ENCODE measurements around the gene INPP5D.
"Not testable (repeated sequence)": the region's sequence is repeated elsewhere in the genome, so short reads cannot be mapped to it uniquely, and the experiment has no call there.

Gene INPP5D

DNA sequence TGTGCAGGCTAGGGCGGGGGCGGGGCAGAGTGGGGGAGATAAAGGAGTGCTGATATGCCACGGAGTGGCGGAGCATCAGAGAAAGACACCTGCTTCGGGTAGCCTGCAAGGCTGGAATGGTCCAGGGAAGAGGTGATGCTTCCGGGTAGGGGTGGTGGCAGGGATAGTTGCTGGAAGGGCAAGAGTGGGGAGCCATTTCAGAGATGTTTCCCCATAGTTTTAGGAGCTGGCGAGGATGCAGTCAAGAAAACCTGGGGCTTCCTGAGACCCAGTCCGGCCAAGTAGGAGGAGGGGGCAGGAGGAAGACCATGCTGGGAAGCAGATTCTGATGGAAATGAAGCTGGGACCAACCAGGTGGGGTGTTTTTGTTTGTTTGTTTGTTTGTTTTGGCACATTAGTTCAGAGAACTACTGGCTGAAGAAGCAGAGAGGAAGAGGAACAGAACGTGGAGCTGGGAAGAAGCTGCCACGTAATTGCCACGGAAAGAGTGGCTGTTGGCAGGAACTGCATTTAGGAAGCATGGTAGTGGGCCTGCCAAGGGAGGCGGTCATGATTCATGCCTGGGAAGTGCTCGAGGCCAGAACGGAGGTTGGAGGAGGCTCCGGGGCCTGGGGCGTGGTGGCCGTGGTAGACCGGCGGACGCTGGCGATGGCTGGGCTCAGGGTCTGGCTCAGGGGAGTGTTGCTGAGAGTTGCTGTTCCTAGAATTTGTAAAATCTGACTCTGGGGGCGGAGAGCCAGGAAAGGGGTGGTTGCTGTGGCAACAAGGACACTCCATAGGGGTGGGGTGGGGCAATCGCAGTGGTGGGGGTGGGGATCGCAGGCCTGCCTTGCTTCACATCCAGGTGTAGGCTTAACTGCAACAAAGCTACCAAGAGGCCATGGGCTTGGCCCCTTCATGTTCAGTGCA is 8.6 kb upstream of the INPP5D start:
- in situ Hi-C loops (cut with HindIII; ENCODE audit: low sequenced_read_pairs) = no loop called here

DNA sequence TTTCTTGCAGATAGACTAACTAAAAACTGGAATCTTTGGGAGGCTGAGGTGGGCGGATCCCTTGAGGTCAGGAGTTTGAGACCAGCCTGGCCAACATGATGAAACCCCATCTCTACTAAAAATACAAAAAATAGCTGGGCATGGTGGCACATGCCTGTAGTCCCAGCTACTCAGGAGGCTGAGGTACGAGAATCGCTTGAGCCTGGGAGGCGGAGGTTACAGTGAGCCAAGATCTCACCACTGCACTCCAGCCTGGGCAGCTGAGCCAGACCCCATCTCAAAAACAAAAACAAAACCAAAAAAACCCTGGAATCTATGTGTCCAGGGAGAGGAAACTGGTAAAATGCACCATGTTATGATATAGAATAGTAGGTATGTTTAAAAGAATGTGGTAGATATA is 7.6 kb upstream of the INPP5D start:
- in situ Hi-C loops (cut with HindIII; ENCODE audit: low sequenced_read_pairs) = not testable (repeated sequence)

DNA sequence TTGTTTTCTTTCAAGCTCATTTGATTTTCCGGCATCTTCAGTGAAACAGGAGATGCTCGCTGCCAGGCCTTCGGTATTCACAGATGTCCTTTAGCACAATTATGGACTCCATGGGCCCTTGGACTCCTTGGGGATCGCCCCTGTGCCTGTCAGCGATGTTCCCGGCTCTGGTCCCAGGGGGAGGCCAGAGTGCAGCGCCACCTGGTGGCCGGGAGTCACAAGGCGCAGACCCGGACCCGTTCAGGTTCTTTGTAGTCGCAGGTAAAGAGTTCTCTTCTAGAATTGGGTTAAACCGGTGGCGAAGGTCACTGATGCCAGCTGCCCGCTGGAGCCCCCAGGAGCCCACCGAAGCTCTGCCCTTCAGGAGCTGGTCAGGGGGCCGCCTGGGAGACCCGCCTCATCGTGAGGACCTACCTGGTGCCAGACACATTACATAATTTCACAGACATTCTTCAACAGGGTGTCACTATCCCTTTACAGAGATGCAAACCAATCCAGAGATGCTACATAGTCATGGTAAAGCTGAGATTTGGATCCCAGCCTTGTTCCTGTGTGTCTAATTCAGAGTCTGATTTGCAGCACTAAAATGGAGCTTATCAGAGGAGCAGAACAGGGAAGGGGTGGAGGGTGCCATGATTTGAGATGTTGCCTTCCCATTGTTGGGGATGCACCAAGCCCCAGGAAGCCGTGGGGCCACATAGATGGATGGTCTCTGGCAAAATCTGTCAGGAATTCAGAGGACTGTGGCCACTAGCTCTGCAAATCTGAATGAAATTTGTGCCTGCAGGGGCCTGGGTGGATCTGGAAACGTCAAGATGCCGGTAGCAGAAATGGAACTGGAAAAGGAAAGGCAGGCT is 6.0 kb upstream of the INPP5D start:
- in situ Hi-C loops (cut with HindIII; ENCODE audit: low sequenced_read_pairs) = no loop called here

DNA sequence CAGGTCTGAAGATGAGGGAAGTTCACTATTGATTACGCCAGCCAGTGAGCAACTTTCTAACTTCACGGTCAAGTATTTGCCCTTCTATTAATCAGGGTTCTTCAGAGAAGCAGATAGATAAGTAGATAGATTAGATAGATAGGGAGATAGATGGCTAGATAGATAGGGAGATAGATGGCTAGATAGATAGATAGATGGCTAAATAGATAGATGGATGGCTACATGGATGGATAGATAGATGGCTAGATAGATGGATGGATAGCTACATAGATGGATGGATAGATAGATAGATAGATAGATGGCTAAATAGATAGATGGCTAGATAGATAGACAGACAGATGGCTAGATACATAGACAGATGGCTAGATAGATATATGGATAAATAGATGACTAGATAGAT is 4.8 kb upstream of the INPP5D start:
- in situ Hi-C loops (cut with HindIII; ENCODE audit: low sequenced_read_pairs) = no loop called here

DNA sequence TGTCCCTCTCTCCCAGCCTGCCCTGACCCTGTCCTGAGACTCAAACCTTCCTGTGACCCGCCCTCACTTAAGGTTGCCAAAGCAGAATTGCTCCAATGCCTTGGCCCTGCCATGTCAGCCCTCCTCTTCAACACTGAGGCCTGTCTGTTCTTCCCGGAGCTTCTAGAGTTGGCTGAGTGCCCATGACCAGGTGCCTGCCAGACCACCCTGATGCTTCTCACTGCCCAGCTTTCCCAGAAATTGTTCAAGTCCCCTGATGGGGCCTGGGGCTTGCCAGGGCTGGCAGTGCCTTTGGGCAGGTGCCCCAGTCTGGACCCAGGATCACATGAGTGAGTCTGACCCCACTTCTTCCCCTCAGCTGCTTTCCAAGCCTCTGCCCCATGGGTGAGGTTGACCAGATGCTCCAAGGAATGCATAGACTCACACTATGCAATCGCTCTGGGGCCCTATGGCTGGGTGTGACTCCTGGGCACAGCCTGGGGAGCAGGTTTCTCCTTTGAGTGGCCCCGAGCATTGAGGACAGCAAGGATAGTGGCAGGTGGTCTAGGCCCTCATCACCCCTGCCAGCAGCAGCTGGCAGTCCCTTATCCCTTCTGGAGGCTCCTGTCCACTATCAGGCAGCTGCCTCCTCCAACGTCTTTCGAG is 3.1 kb upstream of the INPP5D start:
- in situ Hi-C loops (cut with HindIII; ENCODE audit: low sequenced_read_pairs) = no loop called here

DNA sequence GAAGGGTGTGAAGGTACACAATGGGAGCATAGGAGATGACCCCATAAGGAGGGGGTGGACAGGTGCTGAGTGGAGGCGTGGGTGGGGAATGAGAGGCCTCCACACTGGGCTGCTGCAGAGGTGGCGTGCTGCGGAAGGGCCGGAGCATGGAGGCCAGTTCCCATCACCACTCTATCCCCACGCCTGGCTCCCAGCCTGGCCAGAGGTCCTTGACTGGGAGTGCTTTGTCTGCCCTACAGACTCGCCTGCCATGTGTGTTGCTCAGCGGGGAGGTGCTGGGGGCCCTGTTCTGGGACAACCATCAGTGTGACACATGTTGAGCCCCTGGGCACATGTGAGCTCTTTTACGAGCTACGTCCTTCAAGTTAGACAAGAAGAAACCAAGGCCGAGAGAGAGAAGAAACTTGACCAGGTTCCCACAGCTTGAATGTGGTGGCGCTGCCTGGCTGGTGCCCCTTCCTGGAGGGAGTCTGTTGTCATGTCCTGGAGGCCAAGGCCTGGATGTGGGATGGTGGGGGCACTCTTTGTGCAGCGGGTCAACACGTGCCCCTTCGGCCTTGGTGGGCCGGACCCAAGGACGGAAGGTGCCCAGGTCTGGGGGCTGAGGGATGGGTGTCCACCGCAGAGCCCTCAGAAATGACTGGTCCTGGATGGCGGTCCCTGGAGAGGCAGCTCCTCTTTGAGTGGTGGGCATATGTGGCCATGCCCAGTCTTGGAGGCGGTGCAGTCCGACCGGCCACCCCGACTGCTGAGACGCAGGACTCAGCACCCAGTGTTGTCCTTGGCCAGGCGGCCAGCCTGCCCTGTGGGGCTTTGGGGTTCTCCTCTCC is 1.2 kb upstream of the INPP5D start:
- in situ Hi-C loops (cut with HindIII; ENCODE audit: low sequenced_read_pairs) = no loop called here

DNA sequence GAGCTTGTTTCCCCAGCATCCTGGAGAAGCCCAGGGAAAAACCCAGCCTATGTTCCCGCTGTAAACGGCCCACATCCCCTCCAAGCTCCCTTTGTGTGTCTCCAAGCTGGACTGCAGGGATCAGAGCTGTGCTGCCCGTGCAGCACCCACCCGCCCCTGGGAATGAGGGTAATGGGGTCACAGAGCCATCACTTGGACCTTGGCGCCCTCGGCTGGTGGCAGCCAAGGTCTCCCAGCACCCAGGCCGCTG is 670 bp upstream of the INPP5D start:
- in situ Hi-C loops (cut with HindIII; ENCODE audit: low sequenced_read_pairs) = no loop called here

DNA sequence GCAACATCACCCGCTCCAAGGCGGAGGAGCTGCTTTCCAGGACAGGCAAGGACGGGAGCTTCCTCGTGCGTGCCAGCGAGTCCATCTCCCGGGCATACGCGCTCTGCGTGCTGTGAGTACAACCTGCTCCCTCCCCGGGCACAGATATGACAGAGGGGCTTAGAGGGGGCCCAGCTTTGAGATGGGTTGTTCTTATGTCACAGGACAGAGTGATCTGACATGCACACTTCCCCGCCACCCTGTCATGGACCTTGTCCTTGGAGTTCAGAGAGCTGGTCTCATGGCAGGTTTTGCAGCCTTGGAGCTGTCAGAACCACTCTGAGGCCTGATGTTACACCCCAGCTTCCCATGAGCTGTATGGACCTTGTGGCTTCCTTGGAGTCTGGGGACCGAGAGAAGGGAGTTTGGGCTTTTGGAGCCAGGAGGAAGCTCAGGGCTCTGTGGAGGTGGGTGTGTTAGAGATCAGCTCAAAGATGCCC is 398 bp downstream of the INPP5D start:
- in situ Hi-C loops (cut with HindIII; ENCODE audit: low sequenced_read_pairs) = loop anchor here (5.0 kb wide), 1 partner anchor 58 kb away; no protein-coding TSS in a partner anchor

DNA sequence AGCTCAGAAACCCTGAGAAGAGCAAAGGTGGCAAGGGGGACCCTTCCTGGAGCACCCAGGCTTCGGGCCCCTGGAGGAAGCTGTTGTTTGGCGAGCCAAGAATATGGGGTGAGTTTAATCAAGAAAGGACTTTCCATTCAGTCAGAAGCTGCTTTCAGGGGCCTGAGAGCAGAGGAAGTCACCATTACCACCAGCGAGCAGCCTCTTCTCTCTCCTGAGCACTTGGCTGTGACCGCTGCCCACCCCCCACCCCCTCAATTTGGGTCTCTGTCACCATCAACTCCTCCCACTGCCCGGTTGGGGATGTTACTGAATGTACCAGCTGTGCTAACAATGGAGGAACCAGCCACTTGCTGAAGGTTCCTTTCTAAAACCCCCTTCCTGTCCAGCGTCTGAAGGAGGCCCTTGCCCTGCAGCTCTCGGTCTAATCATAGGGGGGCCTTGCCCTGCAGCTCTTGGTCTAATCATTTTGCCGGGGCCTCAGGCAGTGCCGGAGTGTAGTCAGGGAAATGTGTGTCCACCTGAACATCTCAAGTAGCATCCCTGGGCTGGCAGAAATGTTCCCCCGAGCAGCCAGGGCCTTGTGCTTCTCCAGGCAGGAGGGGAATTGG is 943 bp downstream of the INPP5D start:
- in situ Hi-C loops (cut with HindIII; ENCODE audit: low sequenced_read_pairs) = loop anchor here (5.0 kb wide), 1 partner anchor 59 kb away; no protein-coding TSS in a partner anchor

DNA sequence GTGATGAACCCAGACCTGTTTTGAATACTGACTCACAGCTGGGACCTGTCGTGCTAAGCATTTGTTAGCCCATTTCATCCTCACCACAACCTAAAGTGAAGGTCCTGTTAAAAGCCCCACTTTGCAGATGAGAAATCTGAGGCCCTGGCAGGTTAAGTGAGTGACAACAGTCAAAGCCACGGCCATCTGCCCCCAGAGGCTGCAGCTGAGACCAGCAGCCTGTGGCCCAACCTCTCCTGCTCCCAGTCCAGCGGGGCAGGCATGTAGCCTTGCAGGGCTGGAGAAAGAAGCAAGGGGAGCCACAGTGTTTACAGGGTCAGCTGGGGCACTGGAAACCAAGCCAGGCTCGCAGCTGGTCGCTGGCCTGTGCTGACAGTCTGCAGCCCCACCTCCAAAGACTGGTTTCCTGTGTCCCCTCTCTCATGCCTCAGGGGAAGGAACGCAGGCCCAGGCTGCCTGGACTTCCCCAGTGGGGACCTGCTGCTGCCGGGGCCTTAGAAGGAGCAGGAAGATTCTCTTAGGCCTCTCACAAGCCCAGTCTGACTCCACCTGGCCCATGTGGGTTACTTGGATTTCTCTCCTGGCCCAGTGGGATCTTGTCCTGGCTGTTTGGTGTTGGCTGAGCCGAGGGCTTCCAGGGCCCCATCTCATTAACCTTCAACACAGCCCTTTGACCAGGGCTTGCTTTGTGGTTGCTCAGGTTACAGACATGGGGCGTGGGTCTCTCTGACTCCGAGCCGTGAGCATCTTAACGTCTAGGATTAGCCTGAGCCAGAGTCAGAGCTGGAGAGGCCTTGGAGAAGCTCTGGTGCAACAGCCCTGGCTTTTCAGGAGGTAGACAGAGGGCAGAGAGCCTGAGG is 1.7 kb downstream of the INPP5D start:
- in situ Hi-C loops (cut with HindIII; ENCODE audit: low sequenced_read_pairs) = loop anchor here (5.0 kb wide), 1 partner anchor 60 kb away; no protein-coding TSS in a partner anchor

DNA sequence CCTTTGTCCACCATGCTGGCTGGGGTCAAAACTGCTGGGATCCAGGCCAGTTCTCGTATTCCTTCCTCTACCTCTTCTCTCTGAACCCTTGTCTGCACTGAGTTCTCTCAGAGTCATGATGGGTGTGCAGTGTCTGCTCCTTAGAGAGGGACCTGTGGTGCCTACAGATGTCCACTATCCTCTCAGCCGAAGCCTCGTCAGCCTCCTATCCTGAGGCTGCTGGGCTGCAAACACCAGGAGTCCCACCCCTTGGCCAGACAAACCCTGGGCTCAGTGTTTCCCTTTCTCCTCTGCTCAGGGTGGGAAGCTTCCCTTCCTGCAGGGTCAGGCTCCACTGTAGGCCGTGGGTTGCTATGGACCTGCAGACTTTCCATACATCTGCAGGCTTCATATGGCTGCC is 2.3 kb downstream of the INPP5D start:
- in situ Hi-C loops (cut with HindIII; ENCODE audit: low sequenced_read_pairs) = loop anchor here (5.0 kb wide), 1 partner anchor 60 kb away; no protein-coding TSS in a partner anchor

DNA sequence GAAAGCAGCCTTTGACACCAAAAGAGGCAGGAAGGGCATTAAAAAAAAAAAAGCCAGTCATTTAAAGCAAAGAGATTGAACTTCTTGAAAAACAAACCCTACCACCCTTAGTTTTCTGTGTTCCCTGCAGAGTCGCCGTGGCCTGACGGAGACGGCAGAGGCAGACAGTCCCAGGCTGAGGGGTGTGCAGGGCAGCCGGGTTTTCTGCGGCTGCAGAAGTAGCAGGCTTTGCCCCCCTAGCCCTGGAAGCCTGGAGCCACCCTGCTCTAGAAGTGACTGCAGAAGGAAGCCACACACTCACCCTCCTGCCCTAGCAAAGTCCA is 2.8 kb downstream of the INPP5D start:
- in situ Hi-C loops (cut with HindIII; ENCODE audit: low sequenced_read_pairs) = loop anchor here (5.0 kb wide), 1 partner anchor 61 kb away; no protein-coding TSS in a partner anchor

DNA sequence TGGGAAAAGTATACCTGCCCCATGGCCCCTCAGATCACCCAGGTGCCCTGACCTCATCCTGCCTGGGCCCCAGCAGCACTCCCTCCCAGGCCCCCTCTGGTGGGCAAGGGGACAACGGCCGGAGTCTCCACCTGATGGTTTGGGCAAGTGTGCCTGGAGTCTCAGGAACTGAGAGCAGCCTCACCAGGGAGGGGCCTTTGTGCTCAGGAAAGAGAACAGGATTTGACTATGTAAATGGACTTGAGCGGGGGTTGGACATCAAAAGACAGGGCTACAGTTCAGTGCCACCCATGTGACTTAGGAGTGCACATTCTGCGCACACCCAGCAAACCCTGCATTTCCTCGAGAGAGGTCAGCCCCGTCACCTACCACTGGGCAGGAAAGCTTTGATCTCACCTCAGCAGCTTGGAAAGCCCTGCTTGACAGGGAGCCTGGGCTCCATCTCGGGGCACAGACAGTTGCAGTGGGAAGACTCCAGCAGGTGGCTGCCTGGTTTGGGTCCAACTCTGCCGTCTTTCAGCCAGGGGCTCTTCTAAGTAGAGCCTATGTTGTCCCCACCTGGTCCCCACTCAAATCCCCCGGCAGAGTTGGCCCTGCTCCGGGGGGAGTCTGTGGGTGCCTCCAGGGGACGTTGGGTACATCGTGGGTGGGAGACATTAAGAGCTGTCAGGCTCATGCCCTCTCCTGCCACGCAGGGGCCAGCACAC is 3.3 kb downstream of the INPP5D start:
- in situ Hi-C loops (cut with HindIII; ENCODE audit: low sequenced_read_pairs) = loop anchor here (5.0 kb wide), 1 partner anchor 61 kb away; no protein-coding TSS in a partner anchor

DNA sequence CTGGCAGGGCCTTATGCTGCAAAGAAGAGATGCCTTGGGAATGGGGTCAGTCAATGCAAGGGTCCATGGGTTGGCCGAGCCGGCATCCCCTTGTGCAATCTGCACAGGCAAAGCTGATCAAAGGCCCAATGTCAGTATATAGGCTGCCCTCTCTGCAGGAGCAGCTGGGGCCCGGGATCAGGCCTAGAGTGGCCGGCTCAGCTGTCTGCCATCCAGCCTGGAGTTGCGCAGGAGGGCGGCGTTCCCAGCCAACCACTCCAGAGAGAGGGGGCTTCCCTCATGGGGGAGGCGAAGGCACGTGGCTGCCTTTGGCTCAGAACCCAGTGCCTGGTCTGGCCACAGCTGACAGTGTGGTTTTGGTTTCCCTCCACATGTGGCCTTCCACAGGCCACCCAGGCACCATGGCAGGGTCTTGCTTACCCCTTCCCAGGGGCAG is 3.9 kb downstream of the INPP5D start:
- in situ Hi-C loops (cut with HindIII; ENCODE audit: low sequenced_read_pairs) = loop anchor here (5.0 kb wide), 1 partner anchor 62 kb away; no protein-coding TSS in a partner anchor

DNA sequence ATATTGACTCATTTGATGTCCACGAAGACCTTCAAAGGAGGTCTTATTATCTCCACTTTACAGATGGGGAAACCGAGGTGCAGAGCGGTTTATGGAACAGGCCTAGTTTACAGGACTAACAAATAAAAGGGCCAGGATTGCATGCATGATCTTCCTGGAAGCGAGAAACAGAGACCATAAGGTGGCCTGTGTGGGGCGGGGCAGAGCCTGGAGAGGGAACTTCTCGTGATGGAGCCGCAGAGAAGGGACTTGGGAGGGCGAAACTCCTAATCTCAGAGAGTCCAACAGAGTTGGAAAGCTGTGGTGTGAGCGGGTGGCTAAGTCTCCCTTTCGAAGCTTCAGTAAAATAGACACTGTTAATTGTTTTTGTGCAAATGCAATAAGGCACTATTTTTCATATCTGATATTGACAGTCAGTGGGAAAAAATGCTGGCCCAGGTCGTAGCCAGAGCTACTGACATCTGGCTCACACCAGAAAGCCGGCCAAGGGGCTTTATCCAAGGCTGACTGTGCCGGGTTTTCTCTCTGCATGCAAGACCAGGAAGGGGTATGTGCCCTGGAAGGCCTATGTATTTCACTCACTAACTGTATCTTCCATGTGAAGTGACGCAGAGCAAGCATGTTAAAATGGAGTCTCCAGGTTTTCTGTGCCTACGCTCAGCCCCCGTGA is 4.5 kb downstream of the INPP5D start:
- in situ Hi-C loops (cut with HindIII; ENCODE audit: low sequenced_read_pairs) = loop anchor here (5.0 kb wide), 1 partner anchor 62 kb away; no protein-coding TSS in a partner anchor

DNA sequence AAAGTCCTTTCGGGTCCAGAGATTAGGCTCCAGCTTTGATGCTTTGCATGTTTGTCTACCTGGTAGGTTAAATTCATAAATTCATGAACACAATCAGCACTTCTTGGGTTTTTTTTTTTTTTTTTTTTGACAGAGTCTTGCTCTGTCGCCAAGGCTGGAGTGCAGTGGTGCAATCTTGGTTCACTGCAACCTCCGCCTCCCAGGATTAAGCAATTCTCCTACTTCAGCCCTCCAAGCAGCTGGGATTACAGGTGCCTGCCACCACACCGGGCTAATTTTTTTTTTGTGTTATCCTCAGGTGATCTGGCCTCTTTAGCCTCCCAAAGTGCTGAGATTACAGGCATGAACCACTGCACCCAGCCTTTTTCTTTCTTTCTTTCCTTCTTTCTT is 5.1 kb downstream of the INPP5D start:
- in situ Hi-C loops (cut with HindIII; ENCODE audit: low sequenced_read_pairs) = not testable (repeated sequence)

DNA sequence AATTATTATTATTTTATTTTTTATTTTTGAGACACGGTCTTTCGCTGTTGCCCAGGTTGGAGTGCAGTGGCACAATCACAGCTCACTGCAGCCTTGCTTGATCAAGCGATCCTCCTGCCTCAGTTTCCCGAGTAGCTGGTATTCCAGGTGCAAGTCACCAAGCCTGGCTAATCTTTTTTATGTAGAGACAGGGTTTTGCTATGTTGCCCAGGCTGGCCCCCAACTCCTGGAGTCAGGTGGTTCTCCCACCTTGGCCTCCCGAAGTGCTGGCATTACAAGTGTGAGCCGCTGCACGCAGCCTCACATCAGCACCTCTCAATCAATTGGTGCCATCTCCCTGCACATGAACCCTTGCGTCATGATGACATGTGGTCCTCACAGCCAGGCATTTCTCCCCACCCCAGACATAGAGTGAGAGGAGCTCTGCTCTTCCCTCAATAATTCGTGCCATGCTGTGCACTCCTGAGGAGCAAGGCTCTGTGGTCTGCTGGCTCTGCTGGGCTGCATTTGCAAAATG is 5.9 kb downstream of the INPP5D start:
- in situ Hi-C loops (cut with HindIII; ENCODE audit: low sequenced_read_pairs) = no loop called here
